GM21737 (cell line): ENCODE data around the gene RAMAC.
A peak's percentile ranks its signal among the peaks of the same experiment; 100 is the strongest.
"Not testable (repeated sequence)": the region's sequence is repeated elsewhere in the genome, so short reads cannot be mapped to it uniquely, and the experiment has no call there.

ENCODE experiments used
- ATAC-seq: cut with Tn5 transposase; IDR thresholded peaks from one replicate; pipeline ENCODE4 v1.9.1; 2021; ENCODE audit warnings: mild to moderate bottlenecking, moderate library complexity; ENCODE audit not compliant: unreplicated experiment

RAMAC gene

DNA sequence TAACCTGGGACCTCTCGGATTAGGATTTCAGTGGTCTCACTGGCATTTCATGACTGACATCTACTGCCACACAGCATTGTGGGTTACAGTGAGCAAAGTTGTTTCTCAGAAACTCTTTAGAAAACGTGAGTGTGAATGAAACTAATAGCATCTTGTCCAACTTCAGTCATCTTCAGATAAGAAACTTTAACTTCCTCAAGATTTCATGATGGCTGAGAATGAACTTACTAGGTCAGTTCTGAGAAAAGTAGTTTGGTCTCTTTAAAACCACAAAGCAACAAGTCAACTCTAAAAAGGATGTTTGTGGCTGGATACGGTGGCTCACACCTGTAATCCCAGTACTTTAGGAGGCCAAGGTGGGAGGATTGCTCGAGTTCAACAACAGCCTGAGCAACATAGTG is 19.3 kb upstream of the RAMAC start:
- peak; percentile 78 for ATAC-seq

DNA sequence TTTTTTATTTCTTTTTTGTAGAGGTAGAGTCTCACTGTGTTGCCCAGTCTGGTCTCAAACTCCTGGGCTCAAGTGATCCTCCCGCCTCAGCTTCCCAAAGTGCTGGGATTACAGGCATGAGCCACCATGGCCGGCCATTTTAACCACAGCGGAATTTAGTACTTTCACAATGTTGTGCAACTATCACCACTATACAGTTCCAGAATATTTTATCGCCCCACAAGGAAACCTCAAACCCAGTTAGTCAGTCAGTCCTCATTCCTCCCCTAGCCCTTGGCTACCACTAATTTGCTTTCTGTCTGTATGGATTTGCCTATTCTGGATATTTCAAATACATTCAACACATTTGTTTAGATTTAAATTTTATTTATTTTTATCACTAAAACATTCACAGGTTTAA is 17.9 kb upstream of the RAMAC start:
- no peak for ATAC-seq

GRCh38 chr15:82969353-82969752 is 16.7 kb upstream of the RAMAC start:
- no peak for ATAC-seq

DNA sequence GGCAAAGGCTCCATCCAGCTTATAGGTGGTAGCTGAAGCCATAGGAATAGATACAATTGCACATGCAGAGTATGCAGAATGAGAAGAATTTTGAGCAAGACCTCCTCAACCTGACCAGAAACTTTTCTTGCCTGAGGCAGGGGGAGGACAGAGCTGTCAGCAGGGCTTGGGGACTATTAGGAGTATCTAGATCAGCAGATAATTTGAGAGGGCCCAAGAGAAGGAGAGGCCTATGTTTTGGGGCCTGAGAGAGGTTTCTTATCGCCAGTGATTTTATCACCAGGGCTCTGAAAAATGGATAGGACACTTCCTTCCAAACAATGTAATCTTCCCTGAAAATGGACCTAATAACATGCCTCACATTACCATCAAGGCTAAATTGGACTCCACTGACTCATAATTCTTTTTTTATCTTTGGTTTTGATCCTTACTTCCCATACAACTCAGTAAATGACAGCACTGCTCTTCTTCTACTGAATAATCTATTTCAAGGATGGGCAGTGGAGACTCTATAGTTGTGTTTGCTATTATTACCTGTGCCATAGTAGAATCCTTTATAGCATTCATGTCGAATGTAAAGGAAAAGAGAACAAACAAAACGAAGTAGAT is 15.8 kb upstream of the RAMAC start:
- ATAC-seq: no peak

- ATAC-seq: no peak
Observed at GRCh38 chr15:82970696-82971095, 15.3 kb upstream of the RAMAC start.

DNA sequence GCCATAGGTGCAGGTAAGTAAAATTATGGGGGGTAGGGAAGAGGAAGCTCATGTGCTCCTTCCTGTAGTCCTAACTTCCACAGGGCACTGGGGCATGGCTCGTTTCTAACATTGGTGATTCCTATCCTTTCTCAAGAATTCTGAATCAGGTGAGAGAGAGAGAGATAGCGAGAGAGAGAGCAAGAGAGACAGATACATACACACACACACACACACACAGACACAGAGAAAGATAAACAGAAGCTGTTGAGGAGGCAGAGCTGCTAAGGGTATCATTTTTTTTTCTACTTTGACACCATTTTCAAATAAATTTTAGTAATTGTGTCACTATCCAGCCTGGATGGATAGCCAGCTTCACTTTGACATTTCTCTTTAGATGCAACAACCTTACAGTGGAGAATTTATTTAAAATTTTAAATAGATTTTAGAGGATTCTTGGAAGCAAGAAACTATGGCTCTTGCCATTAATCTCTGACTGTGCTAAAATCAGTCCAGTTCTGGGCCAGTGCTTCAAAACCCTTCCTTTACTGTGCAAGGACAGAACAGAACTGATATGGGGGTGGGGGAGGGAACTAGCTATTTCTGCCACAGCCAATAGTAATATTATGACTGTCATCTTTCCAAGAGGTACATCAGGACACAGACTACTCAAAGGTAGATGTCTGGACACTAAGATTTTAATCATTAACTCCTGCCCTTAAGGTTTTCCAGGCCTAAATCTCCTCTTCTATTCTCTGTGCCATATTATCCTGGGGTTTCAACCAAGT is 14.6 kb upstream of the RAMAC start:
- ATAC-seq: no peak

GRCh38 chr15:82972990-82973389 is 13.0 kb upstream of the RAMAC start:
- no peak for ATAC-seq

- no peak for ATAC-seq
Observed at GRCh38 chr15:82977076-82977475, 8.9 kb upstream of the RAMAC start.

- ATAC-seq: no peak
Observed at GRCh38 chr15:82978438-82978837, 7.6 kb upstream of the RAMAC start.

DNA sequence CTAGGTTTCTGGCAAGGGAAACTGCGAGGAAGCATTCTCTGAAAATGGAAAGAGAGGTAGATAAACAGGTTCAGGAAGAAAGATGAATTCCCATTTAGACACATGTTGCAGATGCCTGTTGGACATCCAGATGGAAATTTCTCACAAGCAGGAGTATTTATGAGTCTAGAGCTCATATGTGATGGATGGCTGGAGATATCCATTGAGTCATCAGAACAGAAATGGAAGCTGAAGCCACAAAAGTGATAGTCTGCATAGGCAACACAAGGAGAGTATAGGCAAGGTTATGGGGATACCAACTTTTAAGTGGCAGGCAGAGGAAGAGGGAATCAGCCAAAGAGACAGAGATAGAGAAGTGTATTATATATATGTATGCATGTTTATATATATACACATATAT is 6.3 kb upstream of the RAMAC start:
- ATAC-seq: no peak

- ATAC-seq: no peak
Observed at GRCh38 chr15:82980981-82981380, 5.0 kb upstream of the RAMAC start.

DNA sequence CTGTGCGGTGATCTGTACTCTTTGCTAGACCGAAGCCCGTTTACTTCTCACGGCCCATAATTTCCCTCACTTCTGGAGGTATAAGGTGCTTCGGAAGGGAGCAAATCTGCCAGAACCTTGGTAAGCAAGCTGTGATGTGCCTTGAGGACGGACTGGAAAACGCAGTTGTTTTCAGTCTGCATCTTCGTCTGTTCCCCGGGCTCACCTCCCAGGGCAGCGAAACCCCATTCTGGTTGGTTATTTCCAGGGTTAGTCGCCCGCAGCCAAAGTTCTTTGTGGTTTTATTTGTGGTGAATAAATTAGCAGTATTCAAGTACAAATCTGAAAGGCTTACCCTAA is 401 bp downstream of the RAMAC start:
- ATAC-seq: peak; percentile 13

GRCh38 chr15:82992436-82992998 is 6.5 kb downstream of the RAMAC start:
- ATAC-seq: no peak

GRCh38 chr15:82993144-82993543 is 7.1 kb downstream of the RAMAC start:
- ATAC-seq: no peak

DNA sequence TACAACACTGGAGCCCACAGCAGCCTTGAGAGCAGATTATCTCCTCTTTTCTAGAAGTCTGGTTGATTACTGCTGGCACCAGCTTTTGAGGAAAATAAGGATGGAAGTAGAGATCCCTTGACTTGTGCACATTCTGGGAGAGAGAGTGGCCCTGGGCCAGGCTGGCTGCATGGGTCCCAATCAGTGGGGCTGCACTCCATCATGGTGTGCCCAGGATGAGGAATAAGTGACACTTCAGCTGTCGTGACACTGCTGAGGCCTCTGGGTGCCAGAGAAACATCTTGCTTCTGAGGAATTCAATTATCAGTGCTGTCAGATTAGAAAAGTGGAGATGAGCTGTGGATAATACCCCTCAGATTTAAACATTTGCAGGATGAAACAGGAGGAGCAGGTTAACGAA is 9.1 kb downstream of the RAMAC start:
- no peak for ATAC-seq

- no peak for ATAC-seq
Observed at GRCh38 chr15:82995938-82996337, 9.9 kb downstream of the RAMAC start.

DNA sequence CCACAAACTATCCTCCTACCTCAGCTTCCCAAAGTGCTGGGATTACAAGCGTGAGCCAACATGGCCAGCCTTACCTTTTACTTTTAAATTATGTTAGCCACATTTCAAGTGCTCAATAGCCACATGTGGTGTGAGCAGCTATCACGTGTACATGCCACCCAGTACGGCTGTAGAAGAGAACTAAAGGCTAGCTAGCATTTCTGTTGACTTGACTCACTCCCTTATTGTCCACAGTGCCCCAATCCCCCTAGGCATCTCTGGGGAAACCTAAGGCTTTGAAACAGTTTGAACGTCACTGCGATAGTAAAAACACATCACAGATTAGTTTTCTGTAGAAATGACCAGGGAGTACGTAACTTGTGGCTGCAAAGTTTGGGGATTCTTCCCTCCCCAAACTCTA is 13.4 kb downstream of the RAMAC start:
- ATAC-seq: no peak

DNA sequence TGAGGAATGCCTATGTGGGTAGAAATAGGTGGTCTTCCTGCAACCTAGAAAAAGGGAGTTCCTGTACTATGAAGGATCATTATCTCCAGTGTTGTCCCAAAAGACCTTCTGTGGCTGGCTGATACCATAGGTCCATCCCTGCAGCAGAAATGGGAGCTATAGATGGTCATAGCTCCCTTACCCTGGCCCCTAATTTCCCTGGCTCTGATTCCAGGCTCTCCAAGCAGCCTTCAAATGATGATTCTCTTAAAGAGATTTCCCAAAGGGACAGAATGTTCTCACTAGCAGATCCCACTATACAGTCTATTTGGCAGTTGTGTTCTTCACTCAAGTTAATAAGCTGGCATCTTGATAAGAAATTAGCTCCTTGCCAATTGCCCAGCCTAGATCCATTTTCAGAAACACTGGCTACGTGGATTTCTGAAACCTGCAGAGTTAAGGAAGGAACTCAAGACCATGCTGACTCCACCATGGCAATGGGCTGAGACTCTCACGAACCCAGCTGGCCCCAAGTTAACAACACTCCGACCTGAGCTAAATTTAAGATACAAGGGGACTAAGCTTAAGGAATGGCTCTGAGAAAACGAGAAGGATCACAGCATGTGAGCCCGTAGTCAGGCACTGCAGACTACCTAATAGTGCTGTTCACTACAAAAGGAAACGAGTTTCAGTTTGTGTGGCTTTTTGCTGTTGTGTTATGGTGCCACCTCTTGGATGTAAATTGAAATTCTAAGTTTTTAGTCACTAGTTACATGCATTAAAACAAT is 14.1 kb downstream of the RAMAC start:
- peak; percentile 76 for ATAC-seq

DNA sequence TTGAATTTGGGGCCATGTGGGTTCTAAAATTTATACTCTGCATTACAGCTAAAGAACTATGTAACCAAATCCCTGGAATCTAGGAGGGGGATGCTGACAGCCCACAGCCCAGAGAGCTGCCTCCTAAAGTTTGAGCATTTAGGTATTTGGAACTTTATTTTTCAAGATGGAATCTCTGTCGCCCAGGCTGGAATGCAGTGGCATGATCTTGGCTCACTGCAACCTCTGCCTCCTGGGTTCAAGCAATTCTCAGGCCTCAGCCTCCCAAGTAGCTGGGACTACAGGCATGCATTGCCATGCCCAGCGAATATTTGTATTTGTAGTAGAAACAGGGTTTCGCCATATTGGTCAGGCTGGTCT is 14.6 kb downstream of the RAMAC start:
- ATAC-seq: not testable (repeated sequence)

GRCh38 chr15:83010709-83011270 is 24.8 kb downstream of the RAMAC start:
- peak; percentile 52 for ATAC-seq

GRCh38 chr15:83011271-83012075 is 25.5 kb downstream of the RAMAC start, which contains the start of gene C15orf40:
C15orf40 (minus strand) TSS chr15:83011639; CDS start chr15:83011607, 32 bp downstream.
- peak; percentile 93 for ATAC-seq
